GM18505 (cell line): ENCODE data around the gene FGD1.

Experiments
- ATAC-seq: cut with Tn5 transposase; IDR thresholded peaks from one replicate; pipeline ENCODE4 v1.9.1; 2021; ENCODE audit not compliant: unreplicated experiment
- POLR2A ChIP-seq: IDR thresholded peaks from 4 replicates; pipeline ENCODE4 v1.6.1; 2011; ENCODE audit warnings: borderline replicate concordance; ENCODE audit not compliant: insufficient read depth, insufficient read length; ENCODE audit errors: extremely low read depth

FGD1 gene

DNA sequence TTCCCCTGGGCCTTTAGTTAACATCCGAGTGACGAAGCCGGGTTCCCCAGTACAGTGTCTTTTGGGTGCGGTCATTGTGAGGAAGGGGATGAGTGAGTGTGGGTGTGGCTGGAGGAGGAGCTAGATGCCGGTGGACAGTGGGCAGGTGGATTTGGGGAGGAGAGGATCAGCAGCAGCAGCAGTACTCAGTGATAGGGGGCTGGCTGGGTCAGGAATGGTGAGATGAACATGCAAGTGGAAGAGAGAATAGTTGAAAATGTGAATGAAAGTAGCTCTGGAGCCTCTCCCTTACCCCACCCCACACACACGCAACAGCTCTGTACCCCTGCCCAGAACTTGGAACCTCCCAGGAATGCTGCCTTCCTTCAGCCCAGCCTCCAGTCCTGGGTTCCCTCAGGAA is 51.3 kb downstream of the FGD1 start:
- no peak for TF ChIP-seq POLR2A
- no peak for ATAC-seq

GRCh38 chrX:54442790-54443189 is 53.2 kb downstream of the FGD1 start:
- no peak for TF ChIP-seq POLR2A
- no peak for ATAC-seq

DNA sequence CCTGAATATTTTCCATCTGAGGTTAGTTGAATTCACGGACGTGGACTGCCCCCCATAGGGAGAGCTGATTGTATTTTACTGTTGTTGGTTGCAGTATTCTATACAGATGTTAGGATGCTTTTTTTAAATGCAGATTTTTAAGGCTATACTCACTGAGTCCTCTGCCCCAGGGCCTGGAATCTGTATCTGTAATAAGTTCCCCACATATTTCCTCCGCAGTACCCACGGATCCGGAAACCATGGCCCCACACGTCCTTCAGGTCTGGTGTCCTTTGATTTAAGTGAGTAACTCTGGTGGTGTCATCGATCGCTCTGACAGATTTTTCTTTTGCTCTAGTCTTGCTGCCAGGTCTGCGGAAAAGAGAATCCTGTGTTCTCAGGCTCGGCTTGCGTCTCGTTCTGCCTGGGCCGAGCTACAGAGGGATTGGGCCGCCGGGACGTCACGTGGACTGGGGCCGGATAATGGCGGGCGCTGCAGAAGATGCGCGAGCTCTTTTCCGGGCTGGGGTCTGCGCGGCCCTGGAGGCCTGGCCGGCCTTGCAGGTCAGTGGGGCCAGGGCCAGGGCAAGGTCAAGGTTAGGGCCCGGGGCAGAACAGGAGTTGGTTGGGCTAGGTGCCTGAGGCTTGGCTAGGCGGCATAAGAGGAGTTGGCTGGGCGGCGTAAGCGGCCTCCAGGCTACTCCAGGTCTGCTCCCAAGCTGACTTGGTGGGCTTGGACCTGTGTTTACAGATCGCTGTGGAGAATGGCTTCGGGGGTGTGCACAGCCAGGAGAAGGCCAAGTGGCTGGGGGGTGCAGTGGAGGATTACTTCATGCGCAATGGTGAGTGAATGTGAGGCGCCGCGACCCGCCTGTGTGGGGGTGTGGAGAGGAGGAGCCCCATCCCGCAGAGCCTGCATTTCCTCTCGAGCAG is 55.8 kb downstream of the FGD1 start, which contains the start of gene TSR2:
Gene TSR2 (plus strand): TSS at position 445 of the 912 bp plus-strand sequence. CDS start 18 bp downstream, at position 463.
- ATAC-seq = peak; percentile 95

DNA sequence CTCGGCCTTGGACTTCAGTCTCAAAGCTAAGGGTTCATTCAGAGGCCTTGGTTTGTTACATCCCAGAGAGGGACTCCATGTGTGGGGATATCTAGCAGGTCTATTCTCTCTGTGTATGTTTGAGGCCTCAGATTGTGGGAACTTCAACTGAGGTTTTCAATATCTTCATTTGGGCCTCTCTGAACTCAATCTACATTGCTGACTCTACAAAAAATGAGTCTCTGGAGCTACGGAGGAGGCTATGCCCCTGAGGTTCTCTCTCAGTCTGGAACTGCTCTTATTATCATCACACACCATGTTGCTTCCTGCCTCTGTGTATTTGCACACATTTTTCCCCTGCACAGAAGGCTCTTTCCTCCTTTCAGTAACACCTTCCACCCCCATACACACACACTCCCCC is 60.9 kb downstream of the FGD1 start:
- ATAC-seq = no peak
- no peak for TF ChIP-seq POLR2A

More for the DNA sequence above, 55.8 kb downstream of the FGD1 start, which contains the start of gene TSR2:
- TF ChIP-seq POLR2A = peak; percentile 64

- TF ChIP-seq POLR2A = no peak
- no peak for ATAC-seq
Measured at GRCh38 chrX:54430519-54430918, 65.5 kb downstream of the FGD1 start.

DNA sequence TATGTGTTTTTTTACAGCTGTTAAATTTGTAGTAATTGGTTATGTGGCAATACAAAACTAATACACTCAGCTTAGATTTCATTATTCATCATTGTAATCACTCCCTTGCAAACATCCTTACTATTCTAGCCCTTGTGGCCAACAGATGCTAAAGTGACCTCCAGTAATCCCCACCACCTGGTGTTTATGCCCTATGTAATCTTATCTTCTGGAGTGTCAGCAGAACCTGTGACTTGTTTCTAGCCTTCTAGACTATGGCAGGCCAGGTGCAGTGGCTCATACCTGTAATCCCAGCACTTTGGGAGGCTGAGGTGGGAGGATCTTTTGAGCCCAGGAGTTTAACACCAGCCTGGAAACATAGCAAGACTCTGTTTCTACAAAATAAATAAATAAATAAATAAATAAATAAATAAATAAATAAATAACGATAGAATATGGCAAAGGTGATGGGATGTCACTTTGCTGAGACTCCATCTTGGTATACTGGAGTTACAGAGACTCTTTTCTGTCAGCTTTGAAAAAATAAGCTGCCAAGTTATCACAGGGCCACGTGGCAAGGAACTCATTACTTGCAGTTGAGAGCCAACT is 68.1 kb downstream of the FGD1 start:
- ATAC-seq = no peak
- no peak for TF ChIP-seq POLR2A

- ATAC-seq = no peak
- no peak for TF ChIP-seq POLR2A
Measured at GRCh38 chrX:54423161-54423888, 72.7 kb downstream of the FGD1 start.

DNA sequence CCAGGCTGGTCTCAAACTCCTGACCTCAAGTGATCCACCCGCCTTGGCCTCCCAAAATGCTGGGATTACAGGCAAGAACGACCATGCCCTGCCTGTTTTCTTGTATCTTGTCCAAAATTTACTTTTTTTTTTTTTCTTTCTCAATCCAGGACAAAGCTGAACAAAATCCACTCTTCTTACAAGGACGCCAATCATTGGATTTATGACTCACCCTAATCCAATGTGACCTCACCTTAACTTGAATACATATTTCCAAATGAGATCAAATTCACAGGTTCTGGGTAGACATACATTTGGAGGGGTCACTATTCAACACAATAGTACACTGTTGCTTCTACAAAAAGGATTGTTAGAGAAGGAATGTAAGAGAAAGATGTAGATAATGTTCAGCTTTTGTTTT is 73.9 kb downstream of the FGD1 start:
- no peak for ATAC-seq
- TF ChIP-seq POLR2A = no peak

GRCh38 chrX:54419559-54420302 is 76.3 kb downstream of the FGD1 start:
- no peak for TF ChIP-seq POLR2A
- no peak for ATAC-seq

DNA sequence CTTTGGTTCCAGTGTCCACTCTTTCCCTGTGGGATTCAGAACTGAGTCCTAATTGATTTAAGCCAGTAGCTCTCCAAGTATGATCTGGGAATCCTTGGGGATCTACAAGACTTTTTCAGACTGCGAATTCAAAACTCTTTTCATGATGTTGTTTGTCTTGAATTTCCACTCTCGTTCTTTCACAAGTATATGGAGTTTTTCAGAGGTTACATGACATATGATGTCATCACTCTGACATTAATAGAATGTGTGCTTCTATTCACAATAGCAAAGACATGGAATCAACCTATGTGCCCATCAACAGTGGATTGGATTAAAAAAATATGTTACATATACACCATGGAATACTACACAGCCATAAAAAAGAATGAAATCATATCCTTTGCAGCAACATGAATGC is 79.1 kb downstream of the FGD1 start:
- TF ChIP-seq POLR2A = no peak
- ATAC-seq = no peak

- no peak for TF ChIP-seq POLR2A
- ATAC-seq = no peak
Measured at GRCh38 chrX:54415534-54416350, 80.3 kb downstream of the FGD1 start.

- ATAC-seq = no peak
- no peak for TF ChIP-seq POLR2A
Measured at GRCh38 chrX:54413753-54414152, 82.3 kb downstream of the FGD1 start.
